Measurements from ENCODE around the gene TSNAXIP1.
A peak's percentile ranks its signal among the peaks of the same experiment; 100 is the strongest.
"Not testable (repeated sequence)": the region's sequence is repeated elsewhere in the genome, so short reads cannot be mapped to it uniquely, and the experiment has no call there.

Gene TSNAXIP1

DNA sequence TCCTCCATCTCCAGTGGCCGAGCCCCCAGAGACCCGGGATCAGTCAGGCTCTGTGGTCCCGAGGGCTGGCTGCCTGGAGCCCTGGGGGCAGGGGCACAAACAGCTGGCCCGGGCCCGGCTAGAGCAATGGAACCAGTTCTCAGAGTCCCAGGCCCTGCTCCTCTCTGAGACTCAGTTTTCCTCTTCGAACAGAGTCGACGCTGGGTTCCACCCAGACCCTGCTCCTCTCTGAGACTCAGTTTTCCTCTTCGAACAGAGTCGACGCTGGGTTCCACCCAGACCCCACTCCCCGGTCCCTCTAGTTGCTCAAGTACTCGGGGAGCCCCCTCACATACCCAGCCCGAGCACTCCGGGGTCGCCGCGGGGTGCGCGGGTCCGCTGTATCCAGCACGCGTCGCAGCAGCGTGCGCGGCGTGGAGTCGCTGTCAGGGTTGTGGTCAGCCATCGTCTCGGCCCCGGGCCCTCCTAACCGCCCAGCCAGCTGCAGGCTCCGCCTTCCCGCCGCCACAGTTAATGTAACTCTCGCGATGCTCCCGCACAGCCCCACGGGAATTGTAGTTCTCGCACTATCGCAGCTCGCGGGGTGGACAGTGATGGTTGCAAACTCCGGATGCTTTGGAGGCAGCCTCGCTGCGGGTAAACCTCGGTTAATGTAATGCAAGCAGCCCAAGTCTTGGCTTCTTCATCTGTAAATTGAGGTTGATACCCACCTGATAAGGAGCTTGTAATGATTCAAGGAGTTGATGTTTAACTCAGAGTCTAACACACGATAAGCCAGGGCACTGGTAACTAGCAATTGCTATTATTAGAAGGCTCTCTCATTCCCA, 26.9 kb downstream of the TSNAXIP1 start:
- DNase-seq (ENCODE audit: low read depth in 2 of 2, low spot score in 1 of 2) = peak; percentile 77 to 79

DNA sequence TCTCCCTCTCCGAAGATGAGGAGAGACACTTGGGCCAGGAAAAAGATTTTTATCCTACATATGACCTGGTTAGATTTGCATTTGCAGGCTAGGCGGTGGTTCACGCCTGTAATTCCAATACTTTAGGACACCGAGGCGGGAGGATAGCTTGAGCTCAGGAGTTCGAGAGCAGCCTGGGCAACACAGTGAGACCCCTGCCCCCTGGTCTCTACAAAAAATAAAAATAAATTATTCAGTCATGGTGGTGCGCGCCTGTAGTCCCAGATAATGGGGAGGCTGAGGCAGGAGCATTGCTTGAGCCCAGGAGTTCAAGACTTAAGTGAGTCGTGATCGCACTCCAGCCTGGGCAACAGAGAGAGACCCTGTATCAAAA, 27.5 kb downstream of the TSNAXIP1 start:
- no peak for DNase-seq (ENCODE audit: low read depth in 2 of 2, low spot score in 1 of 2)

DNA sequence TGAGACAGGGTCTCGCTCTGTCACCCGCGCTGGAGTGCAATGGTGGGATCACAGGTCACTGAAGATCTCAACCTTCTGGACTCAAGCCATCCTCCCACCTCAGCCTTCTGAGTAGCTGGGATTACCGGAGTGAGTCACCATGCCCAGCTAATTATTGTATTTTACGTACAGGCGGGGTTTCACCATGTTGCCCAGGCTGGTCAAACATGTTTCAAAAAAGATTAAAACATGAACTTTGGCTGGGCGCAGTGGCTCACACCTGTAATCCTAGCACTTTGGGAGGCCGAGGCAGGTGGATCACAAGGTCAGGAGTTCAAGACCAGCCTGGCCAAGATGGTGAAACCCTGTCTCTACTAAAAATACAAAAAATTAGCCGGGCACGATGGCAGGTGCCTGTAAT, 30.5 kb downstream of the TSNAXIP1 start:
- not testable (repeated sequence) for DNase-seq (ENCODE audit: low read depth in 2 of 2, low spot score in 1 of 2)

DNA sequence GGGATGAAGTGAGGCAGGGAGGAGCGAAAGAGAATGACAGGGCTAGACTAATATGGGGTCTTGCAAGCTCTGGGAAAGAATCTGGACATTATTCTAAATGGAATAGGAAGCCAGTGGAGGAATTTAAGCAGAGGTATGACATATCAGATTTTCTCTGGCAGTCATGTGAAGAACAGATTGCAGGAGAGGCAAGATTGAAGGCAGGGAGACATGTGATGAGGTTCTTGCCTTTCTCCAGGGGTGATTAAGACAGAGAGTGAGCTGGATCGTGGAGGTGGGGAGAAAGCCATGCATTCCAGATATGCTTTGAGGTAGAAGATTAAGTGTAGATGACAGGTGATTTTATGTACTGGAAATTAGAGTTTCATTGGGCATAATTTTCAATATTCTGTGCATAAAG, 31.1 kb downstream of the TSNAXIP1 start:
- DNase-seq (ENCODE audit: low read depth in 2 of 2, low spot score in 1 of 2) = no peak

DNA sequence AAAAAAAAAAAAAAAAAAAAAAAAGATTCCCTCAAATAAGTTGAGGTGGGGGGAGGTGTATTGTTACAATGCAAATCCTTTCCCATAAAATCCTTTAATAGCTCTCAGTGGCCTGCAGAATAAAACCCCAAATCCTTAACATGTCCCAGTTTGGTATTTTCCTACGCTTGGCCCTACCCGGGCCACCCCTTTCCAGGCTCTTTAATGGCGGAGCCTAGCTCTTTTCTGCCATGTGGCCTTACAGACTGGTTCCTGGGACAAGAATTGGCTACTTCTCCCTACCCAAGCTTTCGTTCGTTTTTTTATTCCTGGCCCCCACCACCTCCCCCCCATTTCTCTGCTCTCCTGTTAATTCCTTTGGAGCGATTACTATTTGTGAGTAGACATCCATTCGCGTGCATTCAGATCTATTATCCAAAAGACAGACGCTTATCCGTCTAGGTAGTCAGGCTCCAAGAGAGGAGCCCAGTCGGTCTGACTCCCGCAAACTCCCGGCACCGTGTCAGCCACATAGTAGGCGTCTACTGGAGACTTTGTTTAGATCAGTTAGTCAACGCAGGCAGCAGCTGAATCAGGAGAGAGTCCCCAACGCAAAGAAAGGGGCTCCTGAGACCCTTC, 34.6 kb downstream of the TSNAXIP1 start:
- DNase-seq (ENCODE audit: low read depth in 2 of 2, low spot score in 1 of 2) = no peak

DNA sequence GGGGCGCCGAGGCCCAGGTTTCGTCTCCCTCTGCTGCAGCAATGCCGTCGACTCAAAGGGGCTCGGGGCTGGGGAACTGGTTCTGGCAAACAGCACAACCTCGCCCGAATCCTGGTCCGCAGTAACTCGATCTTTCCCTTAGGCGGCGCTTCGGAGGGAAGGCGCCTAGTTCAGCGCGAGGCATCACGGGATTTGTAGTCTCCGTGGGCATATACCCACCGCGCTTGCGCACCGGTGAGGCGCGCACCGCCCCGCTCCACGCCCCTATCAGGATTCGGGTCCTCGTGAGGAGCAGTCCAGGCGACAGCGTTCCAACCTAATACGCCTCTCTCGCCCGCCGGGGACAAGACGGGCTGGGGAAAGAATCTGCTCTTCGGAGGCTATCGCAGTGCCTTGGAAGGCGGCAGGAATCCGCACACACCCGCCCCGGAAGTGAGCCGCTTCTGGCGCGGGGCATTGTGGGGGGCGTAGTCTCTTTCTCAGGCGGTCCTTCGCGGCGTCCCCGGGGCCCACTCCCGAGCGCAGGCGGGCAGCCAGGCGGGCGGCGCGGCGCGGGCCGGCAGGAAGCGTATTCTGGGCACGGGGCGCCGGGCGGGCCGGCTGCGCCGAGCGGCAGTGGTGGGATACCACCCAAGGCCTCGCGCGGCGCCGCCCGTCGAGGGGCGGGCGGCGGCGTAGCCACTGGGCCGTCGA, 35.3 kb downstream of the TSNAXIP1 start, which contains the start of gene THAP11:
Gene THAP11 (plus strand): TSS at position 505 of the 693 bp plus-strand sequence. CDS start 235 bp downstream, outside the sequence.
- peak; percentile 86 to 87 for DNase-seq (ENCODE audit: low read depth in 2 of 2, low spot score in 1 of 2)

DNA sequence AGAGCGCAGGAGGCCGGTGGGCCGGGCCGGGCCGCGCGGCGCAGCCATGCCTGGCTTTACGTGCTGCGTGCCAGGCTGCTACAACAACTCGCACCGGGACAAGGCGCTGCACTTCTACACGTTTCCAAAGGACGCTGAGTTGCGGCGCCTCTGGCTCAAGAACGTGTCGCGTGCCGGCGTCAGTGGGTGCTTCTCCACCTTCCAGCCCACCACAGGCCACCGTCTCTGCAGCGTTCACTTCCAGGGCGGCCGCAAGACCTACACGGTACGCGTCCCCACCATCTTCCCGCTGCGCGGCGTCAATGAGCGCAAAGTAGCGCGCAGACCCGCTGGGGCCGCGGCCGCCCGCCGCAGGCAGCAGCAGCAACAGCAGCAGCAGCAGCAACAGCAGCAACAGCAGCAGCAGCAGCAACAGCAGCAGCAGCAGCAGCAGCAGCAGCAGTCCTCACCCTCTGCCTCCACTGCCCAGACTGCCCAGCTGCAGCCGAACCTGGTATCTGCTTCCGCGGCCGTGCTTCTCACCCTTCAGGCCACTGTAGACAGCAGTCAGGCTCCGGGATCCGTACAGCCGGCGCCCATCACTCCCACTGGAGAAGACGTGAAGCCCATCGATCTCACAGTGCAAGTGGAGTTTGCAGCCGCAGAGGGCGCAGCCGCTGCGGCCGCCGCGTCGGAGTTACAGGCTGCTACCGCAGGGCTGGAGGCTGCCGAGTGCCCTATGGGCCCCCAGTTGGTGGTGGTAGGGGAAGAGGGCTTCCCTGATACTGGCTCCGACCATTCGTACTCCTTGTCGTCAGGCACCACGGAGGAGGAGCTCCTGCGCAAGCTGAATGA, 36.0 kb downstream of the TSNAXIP1 start:
- DNase-seq (ENCODE audit: low read depth in 2 of 2, low spot score in 1 of 2) = peak in 1 of 2 donors; percentile 20

DNA sequence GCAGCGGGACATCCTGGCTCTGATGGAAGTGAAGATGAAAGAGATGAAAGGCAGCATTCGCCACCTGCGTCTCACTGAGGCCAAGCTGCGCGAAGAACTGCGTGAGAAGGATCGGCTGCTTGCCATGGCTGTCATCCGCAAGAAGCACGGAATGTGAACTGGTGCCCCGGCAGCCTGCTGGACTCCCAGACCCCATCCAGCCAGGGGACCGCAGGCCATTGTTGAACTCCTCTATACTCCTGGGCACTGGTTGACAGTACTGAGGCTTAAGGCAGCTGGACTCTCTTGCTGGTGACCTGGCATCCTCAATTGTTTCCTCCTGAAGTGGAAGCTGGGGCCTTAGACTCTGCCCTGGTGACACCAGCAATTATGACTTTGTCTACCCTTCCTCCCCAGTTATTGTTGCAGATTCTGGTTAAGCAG, 36.7 kb downstream of the TSNAXIP1 start:
- no peak for DNase-seq (ENCODE audit: low read depth in 2 of 2, low spot score in 1 of 2)

DNA sequence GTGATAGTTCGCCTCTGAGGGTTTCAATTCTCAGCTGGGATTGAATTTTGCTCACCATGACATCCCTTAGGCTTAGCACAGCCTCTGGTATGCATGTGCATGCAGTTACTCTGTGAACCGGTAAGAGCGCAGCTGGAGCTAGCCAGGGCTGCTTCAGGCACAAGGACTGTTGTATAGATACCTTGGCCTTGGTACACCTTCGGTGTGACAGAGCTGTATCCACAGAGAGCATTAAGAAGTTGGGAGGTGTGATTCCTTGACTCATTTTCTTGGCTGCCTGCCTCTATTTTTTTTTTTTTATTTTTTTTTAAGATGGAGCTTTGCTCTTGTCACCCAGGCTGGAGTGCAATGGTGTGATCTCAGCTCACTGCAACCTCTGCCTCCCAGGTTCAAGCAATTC, 37.8 kb downstream of the TSNAXIP1 start:
- DNase-seq (ENCODE audit: low read depth in 2 of 2, low spot score in 1 of 2) = no peak

DNA sequence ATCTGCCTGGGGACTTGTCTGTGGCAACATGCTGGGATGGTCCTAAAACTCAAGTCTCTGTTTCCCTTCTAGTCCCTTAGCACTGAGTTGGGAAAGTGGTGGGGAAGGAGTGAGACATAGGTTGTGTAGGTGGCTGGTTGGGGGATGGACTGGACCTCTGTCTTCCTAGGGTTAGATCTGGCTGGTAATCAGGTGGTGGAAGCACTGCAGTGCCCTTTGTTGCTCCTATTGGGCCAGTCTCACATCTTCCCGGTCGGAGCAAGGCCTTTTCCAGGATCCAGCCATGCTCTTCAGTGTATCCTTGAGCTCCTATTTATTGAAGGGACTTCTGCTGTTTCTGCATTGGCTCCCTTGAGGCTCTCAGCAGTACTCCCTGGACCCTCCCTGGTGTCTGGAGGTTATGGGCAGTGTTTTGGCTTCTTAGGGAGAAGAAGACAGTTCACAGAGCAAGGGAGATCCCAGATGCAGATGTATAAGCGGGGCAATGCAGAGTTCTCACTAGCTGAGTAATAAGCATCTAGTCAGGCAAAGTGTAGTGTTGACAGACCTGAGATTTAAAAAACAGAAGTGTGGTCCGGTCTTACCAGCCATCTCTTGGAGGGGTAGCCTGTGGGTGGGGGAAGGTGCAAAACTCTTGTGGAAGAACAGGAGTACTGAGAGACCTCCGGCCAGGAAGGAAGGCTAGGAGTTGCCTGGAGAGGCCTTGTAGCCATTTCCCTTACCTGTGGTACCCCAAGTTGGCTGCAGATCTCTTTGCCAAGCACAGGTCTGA, 38.8 kb downstream of the TSNAXIP1 start:
- DNase-seq (ENCODE audit: low read depth in 2 of 2, low spot score in 1 of 2) = no peak

DNA sequence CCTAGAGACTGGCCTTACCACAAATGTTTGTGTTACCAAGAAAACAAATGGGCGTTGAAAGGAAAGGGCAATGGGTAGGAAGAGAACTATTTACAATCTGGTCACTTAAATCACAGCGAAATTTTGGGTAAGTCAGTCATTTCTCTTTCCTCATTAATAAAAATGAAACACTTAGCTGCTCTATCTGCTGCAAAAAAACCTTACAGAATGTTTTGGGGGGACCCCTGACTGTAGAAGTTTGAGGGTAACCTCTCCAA, 39.3 kb downstream of the TSNAXIP1 start:
- no peak for DNase-seq (ENCODE audit: low read depth in 2 of 2, low spot score in 1 of 2)

DNA sequence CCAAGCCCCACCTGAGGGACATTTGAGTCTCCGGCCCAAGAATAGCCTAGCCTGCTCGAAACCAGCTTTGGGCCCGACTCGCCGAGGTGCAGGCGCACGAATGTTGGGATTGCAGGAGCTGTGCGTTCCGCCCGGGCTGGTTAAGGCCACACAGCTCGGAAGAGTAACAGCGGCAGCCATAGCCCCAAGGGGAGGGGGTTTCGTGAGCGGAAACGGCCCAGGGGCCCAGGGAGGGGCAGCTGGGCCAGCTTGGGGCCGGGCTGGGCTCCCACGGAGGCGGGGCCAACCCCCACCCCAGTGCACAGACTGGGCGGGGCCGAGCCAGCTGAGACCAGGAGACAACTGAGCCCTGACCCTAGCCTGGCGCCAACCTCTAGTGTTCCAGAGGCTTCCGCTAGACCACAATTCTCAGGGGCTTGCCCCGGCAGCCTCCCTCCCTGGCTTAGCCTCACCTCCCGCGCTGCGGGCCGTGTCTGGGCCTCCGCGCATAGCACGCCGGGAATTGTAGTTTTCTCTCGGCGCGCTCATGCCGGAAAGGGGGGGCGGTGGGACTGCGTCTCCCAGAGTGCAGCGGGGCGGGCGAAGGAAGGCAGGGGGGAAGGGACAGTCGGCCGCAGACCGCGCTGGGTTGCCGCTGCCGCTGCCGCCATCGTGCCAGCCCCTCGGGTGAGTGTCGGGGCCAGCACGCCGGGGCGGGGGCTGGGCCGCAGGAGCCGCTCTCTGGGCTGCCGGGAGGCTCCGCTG, 39.8 kb downstream of the TSNAXIP1 start, which contains the start of gene NUTF2:
Gene NUTF2 (plus strand): TSS at position 614 of the 744 bp plus-strand sequence. CDS start 18,198 bp downstream, outside the sequence.
- DNase-seq (ENCODE audit: low read depth in 2 of 2, low spot score in 1 of 2) = peak; percentile 88 to 90

DNA sequence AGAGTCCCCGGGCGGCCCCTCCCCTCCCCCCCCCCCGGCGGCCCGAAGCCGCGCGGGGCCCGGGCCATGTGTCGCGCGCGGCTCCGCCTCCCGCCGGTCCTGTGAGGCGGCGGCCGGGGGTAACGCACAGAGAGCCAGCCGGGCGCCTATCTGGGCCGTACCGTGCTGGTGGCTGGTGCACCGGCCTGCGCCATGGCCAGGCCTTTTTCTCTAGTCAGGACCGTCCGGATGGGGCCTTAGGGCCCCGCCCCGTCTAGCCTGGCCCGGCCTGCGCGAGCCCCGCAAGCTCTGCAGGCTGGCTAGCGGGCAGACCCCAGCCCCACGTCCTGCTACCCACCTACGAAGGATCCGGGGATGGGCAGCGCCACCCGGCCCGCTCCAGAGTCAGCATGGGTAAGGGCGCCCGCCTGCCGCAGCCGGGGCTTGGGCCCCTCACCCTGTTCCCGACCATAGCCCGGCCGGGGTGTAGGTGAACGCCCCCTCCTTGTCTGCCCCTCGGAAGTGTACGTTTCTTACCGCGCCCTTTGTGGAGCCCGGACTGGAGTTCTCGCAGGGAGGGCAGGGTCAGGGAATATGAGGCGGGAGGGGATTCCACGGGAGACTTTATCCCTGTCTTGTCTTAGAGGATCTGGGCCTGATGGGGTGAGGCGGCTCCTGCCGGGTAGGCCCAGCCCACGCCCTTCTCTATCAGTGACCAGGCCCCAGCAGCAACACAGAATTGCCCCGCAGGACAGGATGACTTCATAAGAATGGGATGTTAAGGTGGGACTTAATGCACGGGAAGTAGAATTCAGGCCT, 40.6 kb downstream of the TSNAXIP1 start, which contains the start of gene CENPT:
Gene CENPT (minus strand): TSS at position 630 of the 798 bp plus-strand sequence. CDS start 13,834 bp downstream, outside the sequence.
- DNase-seq (ENCODE audit: low read depth in 2 of 2, low spot score in 1 of 2) = no peak

DNA sequence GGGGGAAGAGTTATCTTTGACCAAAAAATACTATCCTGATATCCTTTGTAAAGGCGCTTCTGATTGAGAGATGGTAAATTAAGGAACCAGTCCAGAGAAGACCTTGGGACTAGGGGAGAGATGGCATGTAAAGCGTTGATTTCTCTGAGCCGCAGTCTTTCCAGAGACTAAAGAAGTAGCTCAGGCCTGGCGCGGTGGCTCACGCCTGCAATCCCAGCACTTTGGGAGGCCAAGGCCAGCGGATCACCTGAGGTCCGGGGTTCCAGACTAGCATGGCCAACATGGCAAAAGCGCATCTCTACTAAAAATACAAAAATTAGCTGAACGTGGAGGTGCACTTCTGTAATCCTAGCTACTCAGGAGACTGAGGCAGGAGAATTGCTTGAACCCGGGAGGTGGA, 41.4 kb downstream of the TSNAXIP1 start:
- DNase-seq (ENCODE audit: low read depth in 2 of 2, low spot score in 1 of 2) = no peak

DNA sequence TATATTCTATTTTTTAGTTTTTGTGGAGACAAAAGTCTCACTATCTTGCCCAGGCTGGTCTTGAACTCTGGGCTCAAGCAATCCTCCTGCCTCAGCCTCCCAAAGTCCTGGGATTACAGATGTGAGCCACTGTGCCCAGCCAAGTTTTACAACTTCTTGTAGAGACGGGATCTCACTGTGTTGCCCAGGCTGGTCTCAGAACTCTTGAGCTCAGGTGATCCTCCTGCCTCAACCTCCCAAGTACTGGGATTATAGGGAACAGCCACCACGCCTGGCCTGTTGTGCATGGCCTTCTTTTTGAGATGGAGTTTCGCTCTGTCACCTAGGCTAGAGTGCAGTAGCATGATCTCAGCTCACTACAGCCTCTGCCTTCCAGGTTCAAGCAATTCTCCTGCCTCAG, 47.0 kb downstream of the TSNAXIP1 start:
- no peak for DNase-seq (ENCODE audit: low read depth in 2 of 2, low spot score in 1 of 2)

DNA sequence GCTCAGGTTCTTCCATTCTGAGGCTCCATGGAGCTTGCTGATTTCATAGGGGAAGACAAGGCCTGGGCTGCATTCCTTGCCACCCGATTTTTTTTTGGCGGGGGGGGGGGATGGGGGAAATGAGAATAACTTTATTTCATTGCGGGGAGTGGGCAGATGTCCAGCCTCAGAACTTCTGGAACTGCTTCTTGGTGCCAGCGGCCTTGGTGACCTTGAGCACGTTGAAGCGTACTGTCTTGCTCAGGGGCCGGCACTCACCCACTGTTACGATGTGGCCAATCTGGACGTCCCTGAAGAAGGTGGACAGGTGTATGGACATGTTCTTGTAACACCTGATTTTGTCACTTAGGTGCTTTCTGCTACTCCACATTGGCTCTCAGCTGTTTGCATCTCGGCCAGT, 49.1 kb downstream of the TSNAXIP1 start:
- DNase-seq (ENCODE audit: low read depth in 2 of 2, low spot score in 1 of 2) = no peak

DNA sequence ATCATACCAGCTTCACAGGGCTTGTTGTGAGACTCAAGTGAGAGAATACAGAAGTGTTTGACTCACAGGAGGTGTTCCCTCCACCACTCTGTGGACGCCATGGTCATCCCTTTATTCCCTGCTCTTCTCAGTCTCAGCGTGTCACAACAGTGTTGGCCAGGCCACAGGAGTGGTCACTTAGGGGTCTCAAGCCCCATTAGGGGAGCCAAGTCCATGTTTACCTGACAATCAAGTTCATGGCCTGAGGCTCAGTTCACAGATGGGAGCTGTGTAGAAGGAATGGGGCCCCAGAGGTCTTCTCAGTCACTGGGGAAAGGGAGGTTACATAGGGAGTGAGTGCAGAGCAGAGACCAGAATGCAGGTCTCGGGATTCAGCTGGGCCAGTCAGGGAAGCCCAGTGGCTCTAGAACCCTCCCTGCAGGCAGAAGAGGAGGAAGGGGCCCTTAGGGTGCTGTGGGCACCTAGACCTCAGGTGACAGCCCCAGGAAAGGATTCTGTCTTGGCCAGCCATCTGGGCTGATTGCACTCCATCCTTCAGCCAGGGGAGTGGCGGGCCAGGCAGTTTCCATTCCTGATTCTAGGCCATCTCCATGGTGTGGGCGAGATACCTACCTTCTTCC, 50.3 kb downstream of the TSNAXIP1 start:
- no peak for DNase-seq (ENCODE audit: low read depth in 2 of 2, low spot score in 1 of 2)

DNA sequence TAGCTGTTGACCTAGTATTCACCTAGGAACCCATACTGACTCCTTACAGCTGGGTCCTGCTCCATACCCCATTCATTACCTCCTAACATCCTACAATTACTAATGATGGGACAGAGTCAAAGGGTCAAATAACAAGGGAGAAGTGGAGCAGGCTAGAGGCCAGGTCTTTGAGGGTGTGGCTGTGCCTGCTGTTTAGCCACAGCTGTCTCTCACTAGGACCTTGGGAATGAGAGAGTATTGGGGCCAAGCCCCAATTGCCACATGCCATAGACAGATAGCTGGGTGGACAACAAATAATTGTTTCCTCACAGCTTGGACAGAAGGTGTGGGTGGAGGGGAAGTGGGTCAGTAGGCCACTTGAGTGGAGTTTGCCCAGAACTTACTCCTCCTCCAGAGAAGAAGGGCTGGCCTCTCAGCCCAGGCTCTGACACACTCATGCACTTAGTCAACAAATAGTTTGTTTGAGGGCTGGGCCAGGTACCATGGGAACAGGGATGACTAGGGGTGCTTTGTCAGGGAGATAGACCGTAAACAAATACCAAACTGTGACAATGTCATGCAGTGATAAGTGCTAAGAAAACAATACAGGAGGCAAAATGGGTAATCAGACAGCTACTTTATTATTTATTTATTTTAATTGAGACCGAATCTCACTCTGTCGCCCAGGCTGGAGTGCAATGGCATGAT, 51.0 kb downstream of the TSNAXIP1 start:
- DNase-seq (ENCODE audit: low read depth in 2 of 2, low spot score in 1 of 2) = no peak
